WTC11 (cell line): Measurements from ENCODE around the gene COL27A1.

Experiments
- CREB1 ChIP-seq: sonication (generic); formaldehyde crosslinking; IDR thresholded peaks from 2 replicates; pipeline ENCODE4 v1.8.0; 2023; ENCODE audit warnings: mild to moderate bottlenecking, missing genetic modification reagents
- ELF4 ChIP-seq: sonication (generic); formaldehyde crosslinking; IDR thresholded peaks from 2 replicates; pipeline ENCODE4 v1.8.1; 2022; ENCODE audit warnings: low read depth, mild to moderate bottlenecking, moderate library complexity, missing genetic modification reagents
- FOXP1 ChIP-seq: sonication (generic); formaldehyde crosslinking; IDR thresholded peaks from 2 replicates; pipeline ENCODE4 v1.8.0; 2022; ENCODE audit warnings: missing genetic modification reagents, mild to moderate bottlenecking, moderate library complexity, borderline replicate concordance
- ZNF416 ChIP-seq: fragments of 250-450 bp; sonication (Bioruptor Pico); IDR thresholded peaks from 2 replicates; pipeline ENCODE4 v1.9.0; 2021; ENCODE audit warnings: mild to moderate bottlenecking, inconsistent platforms
- TF ChIP-seq, protein P1 (sequence below): fragments of 200-600 bp; IDR thresholded peaks from 2 replicates; pipeline ENCODE4 v1.8.0; 2022; ENCODE audit warnings: antibody characterized with exemption
- TF ChIP-seq, protein P2 (sequence below): sonication (generic); formaldehyde crosslinking; IDR thresholded peaks from 2 replicates; pipeline ENCODE4 v1.8.0; 2023; ENCODE audit warnings: mild to moderate bottlenecking, missing genetic modification reagents
- TF ChIP-seq, protein P3 (sequence below): sonication (generic); formaldehyde crosslinking; IDR thresholded peaks from 2 replicates; pipeline ENCODE4 v1.8.1; 2022; ENCODE audit warnings: low read depth, mild to moderate bottlenecking, moderate library complexity, missing genetic modification reagents, borderline replicate concordance
- TF ChIP-seq, protein P4 (sequence below): sonication (generic); formaldehyde crosslinking; IDR thresholded peaks from 2 replicates; pipeline ENCODE4 v1.8.0; 2022; ENCODE audit warnings: mild to moderate bottlenecking, missing genetic modification reagents

DNA sequence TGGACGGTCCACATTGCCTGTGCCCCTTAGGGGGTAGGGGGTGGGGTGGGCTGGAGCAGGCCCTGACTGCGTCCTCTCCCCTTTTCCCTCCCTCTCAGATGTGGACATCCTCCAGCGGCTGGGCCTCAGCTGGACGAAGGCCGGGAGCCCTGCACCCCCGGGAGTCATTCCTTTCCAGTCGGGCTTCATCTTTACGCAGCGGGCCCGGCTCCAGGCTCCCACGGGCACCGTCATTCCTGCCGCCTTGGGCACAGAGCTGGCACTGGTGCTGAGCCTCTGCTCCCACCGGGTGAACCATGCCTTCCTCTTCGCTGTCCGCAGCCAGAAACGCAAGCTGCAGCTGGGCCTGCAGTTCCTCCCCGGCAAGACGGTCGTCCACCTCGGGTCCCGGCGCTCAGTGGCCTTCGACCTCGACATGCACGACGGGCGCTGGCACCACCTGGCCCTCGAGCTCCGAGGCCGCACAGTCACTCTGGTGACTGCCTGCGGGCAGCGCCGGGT lies 12.3 kb downstream of the COL27A1 start:
- TF ChIP-seq, protein P1, sequence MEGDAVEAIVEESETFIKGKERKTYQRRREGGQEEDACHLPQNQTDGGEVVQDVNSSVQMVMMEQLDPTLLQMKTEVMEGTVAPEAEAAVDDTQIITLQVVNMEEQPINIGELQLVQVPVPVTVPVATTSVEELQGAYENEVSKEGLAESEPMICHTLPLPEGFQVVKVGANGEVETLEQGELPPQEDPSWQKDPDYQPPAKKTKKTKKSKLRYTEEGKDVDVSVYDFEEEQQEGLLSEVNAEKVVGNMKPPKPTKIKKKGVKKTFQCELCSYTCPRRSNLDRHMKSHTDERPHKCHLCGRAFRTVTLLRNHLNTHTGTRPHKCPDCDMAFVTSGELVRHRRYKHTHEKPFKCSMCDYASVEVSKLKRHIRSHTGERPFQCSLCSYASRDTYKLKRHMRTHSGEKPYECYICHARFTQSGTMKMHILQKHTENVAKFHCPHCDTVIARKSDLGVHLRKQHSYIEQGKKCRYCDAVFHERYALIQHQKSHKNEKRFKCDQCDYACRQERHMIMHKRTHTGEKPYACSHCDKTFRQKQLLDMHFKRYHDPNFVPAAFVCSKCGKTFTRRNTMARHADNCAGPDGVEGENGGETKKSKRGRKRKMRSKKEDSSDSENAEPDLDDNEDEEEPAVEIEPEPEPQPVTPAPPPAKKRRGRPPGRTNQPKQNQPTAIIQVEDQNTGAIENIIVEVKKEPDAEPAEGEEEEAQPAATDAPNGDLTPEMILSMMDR, result no peak
- TF ChIP-seq, protein P2, sequence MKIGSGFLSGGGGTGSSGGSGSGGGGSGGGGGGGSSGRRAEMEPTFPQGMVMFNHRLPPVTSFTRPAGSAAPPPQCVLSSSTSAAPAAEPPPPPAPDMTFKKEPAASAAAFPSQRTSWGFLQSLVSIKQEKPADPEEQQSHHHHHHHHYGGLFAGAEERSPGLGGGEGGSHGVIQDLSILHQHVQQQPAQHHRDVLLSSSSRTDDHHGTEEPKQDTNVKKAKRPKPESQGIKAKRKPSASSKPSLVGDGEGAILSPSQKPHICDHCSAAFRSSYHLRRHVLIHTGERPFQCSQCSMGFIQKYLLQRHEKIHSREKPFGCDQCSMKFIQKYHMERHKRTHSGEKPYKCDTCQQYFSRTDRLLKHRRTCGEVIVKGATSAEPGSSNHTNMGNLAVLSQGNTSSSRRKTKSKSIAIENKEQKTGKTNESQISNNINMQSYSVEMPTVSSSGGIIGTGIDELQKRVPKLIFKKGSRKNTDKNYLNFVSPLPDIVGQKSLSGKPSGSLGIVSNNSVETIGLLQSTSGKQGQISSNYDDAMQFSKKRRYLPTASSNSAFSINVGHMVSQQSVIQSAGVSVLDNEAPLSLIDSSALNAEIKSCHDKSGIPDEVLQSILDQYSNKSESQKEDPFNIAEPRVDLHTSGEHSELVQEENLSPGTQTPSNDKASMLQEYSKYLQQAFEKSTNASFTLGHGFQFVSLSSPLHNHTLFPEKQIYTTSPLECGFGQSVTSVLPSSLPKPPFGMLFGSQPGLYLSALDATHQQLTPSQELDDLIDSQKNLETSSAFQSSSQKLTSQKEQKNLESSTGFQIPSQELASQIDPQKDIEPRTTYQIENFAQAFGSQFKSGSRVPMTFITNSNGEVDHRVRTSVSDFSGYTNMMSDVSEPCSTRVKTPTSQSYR (CRISPR knock-in tag), result no peak
- TF ChIP-seq, protein P3, sequence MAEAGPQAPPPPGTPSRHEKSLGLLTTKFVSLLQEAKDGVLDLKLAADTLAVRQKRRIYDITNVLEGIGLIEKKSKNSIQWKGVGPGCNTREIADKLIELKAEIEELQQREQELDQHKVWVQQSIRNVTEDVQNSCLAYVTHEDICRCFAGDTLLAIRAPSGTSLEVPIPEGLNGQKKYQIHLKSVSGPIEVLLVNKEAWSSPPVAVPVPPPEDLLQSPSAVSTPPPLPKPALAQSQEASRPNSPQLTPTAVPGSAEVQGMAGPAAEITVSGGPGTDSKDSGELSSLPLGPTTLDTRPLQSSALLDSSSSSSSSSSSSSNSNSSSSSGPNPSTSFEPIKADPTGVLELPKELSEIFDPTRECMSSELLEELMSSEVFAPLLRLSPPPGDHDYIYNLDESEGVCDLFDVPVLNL, result no peak
- TF ChIP-seq CREB1 (no peak), ZNF416 (no peak), ELF4 (CRISPR knock-in tag) (no peak), FOXP1 (no peak)
- TF ChIP-seq, protein P4, sequence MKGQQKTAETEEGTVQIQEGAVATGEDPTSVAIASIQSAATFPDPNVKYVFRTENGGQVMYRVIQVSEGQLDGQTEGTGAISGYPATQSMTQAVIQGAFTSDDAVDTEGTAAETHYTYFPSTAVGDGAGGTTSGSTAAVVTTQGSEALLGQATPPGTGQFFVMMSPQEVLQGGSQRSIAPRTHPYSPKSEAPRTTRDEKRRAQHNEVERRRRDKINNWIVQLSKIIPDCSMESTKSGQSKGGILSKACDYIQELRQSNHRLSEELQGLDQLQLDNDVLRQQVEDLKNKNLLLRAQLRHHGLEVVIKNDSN (CRISPR knock-in tag), result no peak
